Body of pancreas (tissue), 4 donors: ENCODE measurements around the gene LRRC40. TPM values are rescaled to one million over a fixed set of nuclear protein-coding genes. Genes with fewer than 3 reads are reported as not detected.

ENCODE experiments used
- ATAC-seq: fragments of 150-250 bp; one replicate; pipeline ENCODE4 v1.9.1; 2016
- DNase-seq, 4 donors: peaks; one replicate each; pipeline ENCODE4 v3.0.0-alpha.2; 2019
- H3K27ac ChIP-seq, 4 donors: fragments of 200-600 bp; sonication (generic); 1 replicate in 3 of 4; 2 replicates in 1 of 4; pipeline versions ENCODE4 v1.5.1 to v1.6.1; 2016 to 2019; ENCODE audit warnings: mild to moderate bottlenecking in 1 of 4, mixed read lengths in 1 of 4, moderate library complexity in 1 of 4
- H3K27me3 ChIP-seq, 2 donors: fragments of 200-600 bp; sonication (generic); one replicate each; pipeline ENCODE4 v1.6.0; 2016; ENCODE audit warnings: mild to moderate bottlenecking in 1 of 2
- H3K36me3 ChIP-seq, 2 donors: fragments of 200-600 bp; sonication (generic); replicated peaks in 1 of 2; 2 replicates each; pipeline ENCODE4 v1.5.1; 2016; ENCODE audit warnings: low read depth in 2 of 2; ENCODE audit not compliant: insufficient read depth in 1 of 2
- H3K4me1 ChIP-seq: fragments of 200-600 bp; sonication (generic); one replicate; pipeline ENCODE4 v1.6.0; 2016
- H3K4me3 ChIP-seq, 2 donors: fragments of 200-600 bp; sonication (generic); 1 replicate in 1 of 2; 2 replicates in 1 of 2; pipeline ENCODE4 v1.5.1; 2016 to 2019
- H3K9me3 ChIP-seq, 3 donors: fragments of 200-600 bp; sonication (generic); 1 replicate in 2 of 3; 2 replicates in 1 of 3; pipeline ENCODE4 v1.5.1; 2016
- CTCF ChIP-seq, 7 experiments: fragments of 450-650 bp in 4 of 7; fragments of 200-600 bp in 3 of 7; sonication (generic) in 3 of 7; IDR thresholded peaks; one replicate each; pipeline ENCODE4 v1.5.1; 2016 to 2019; ENCODE audit warnings: antibody characterized with exemption in 7 of 7
- POLR2A ChIP-seq, 3 donors: fragments of 450-650 bp; IDR thresholded peaks; one replicate each; pipeline ENCODE4 v1.6.1; 2016; ENCODE audit warnings: antibody characterized with exemption in 3 of 3, mild to moderate bottlenecking in 2 of 3
- WGBS, 2 donors: methylation state at CpG; one replicate each; pipeline ENCODE4 v1.1.5; 2017; 5-methylcytosine and 5-hydroxymethylcytosine counted together
- intact Hi-C: fragments of 100-400 bp; cut with DNase I; formaldehyde crosslinking; loops from one replicate; pipeline ENCODE4 v1.15.1; 2023
- total RNA-seq, 2 donors: library from RNA; depleted of rRNA; stranded (reverse); fragments of >200 nt; gene quantifications; one replicate each; pipeline ENCODE4 v1.1.0, GENCODE V29; 2016

LRRC40 gene
- total RNA-seq, 2 donors from 2014 or later, result 3.3 to 7.3 TPM

- intact Hi-C loops, result no loop called here
- DNase-seq (no peak), ATAC-seq (no peak)
- no peak for TF ChIP-seq POLR2A (IDR thresholded peaks at IDR 0.05)
- Histone ChIP-seq H3K4me3 (no peak overlapping the region), H3K9me3 (no peaks in the 10 kb centered on the region), H3K27ac (no peak overlapping the region), H3K4me1 (peaks cover 37% of the 10 kb centered on the region), H3K36me3 (peaks cover 0 to 10% of the 10 kb centered on the region in 2 donors), H3K27me3 (no peaks in the 10 kb centered on the region)
- 80 to 87% methylated on average over 2 of the region's 2 CpGs for WGBS, 2 donors
These were observed 19.6 kb upstream of the LRRC40 start for GRCh38 chr1:70224954-70225353.

GRCh38 chr1:70222716-70223235 is 17.4 kb upstream of the LRRC40 start:
- no peaks in the 10 kb centered on the region for H3K27me3 ChIP-seq
- DNase-seq (no peak), ATAC-seq (no peak)
- no peaks in the 10 kb centered on the region for H3K36me3 ChIP-seq
- no peaks in the 10 kb centered on the region for H3K9me3 ChIP-seq
- intact Hi-C loops, result no loop called here
- peak overlapping the region in 3 of 4 donors; percentile 93 to 98 (median 98) for H3K27ac ChIP-seq
- no peak overlapping the region for H3K4me3 ChIP-seq
- TF ChIP-seq CTCF (IDR thresholded peaks at IDR 0.05) (no peak), POLR2A (IDR thresholded peaks at IDR 0.05) (no peak)
- WGBS, 2 donors, result 19 to 20% methylated on average over 3 of the region's 3 CpGs
- peaks cover 37% of the 10 kb centered on the region for H3K4me1 ChIP-seq

- DNase-seq (peak; percentile 96 to 97 (median 96)), ATAC-seq (peak; percentile 100)
- intact Hi-C loops, result no loop called here
- Histone ChIP-seq H3K9me3 (no peaks in the 10 kb centered on the region), H3K27me3 (no peaks in the 10 kb centered on the region), H3K4me3 (peak within 1 kb of the TSS; percentile 61 to 69), H3K36me3 (no peaks in the 10 kb centered on the region), H3K27ac (peak within 1 kb of the TSS; percentile 92 to 98 (median 96)), H3K4me1 (peaks cover 32% of the 10 kb centered on the region)
- 0% methylated on average over 56 to 74 of the region's 74 CpGs for WGBS, 2 donors
- TF ChIP-seq POLR2A (IDR thresholded peaks at IDR 0.05) (peak; percentile 73 to 90 (median 89)), CTCF (IDR thresholded peaks at IDR 0.05) (peak in 5 of 7 experiments; percentile 14 to 44 (median 35))
These were observed 16.1 kb upstream of the LRRC40 start, which contains the start of gene SRSF11 for GRCh38 chr1:70221238-70222121. SRSF11 (plus strand) TSS chr1:70221380; CDS start chr1:70221637, 257 bp downstream.

GRCh38 chr1:70220517-70221237 is 15.3 kb upstream of the LRRC40 start:
- no peaks in the 10 kb centered on the region for H3K9me3 ChIP-seq
- H3K36me3 ChIP-seq, result no peaks in the 10 kb centered on the region
- ATAC-seq (no peak), DNase-seq (no peak)
- H3K4me3 ChIP-seq, result peak overlapping the region in 1 of 2 donors; percentile 61
- peaks cover 32% of the 10 kb centered on the region for H3K4me1 ChIP-seq
- intact Hi-C loops, result no loop called here
- WGBS, 2 donors, result 49 to 51% methylated on average over 17 of the region's 17 CpGs
- H3K27me3 ChIP-seq, result no peaks in the 10 kb centered on the region
- H3K27ac ChIP-seq, result peak overlapping the region in 3 of 4 donors; percentile 93 to 98 (median 98)
- TF ChIP-seq POLR2A (IDR thresholded peaks at IDR 0.05) (no peak), CTCF (IDR thresholded peaks at IDR 0.05) (no peak)

GRCh38 chr1:70220015-70220414 is 14.6 kb upstream of the LRRC40 start:
- intact Hi-C loops, result no loop called here
- H3K27ac ChIP-seq, result no peak overlapping the region

More at GRCh38 chr1:70220015-70220414, 14.6 kb upstream of the LRRC40 start:
- ATAC-seq, result no peak
- H3K36me3 ChIP-seq, result no peaks in the 10 kb centered on the region
- H3K4me1 ChIP-seq, result peaks cover 31% of the 10 kb centered on the region
- H3K4me3 ChIP-seq, result no peak overlapping the region
- WGBS, 2 donors, result 79 to 85% methylated on average over 2 of the region's 2 CpGs
- no peaks in the 10 kb centered on the region for H3K9me3 ChIP-seq
- TF ChIP-seq CTCF (IDR thresholded peaks at IDR 0.05) (no peak), POLR2A (IDR thresholded peaks at IDR 0.05) (no peak)
- no peak for DNase-seq
- no peaks in the 10 kb centered on the region for H3K27me3 ChIP-seq
